CD4-positive, alpha-beta T cell treated with Interleukin-15 for 1 hour (primary cell): Measurements from ENCODE around the gene PKNOX2.

Source experiments
- DNase-seq: peaks from one replicate; pipeline ENCODE4 v3.0.0-alpha.2; 2020

Gene PKNOX2

DNA sequence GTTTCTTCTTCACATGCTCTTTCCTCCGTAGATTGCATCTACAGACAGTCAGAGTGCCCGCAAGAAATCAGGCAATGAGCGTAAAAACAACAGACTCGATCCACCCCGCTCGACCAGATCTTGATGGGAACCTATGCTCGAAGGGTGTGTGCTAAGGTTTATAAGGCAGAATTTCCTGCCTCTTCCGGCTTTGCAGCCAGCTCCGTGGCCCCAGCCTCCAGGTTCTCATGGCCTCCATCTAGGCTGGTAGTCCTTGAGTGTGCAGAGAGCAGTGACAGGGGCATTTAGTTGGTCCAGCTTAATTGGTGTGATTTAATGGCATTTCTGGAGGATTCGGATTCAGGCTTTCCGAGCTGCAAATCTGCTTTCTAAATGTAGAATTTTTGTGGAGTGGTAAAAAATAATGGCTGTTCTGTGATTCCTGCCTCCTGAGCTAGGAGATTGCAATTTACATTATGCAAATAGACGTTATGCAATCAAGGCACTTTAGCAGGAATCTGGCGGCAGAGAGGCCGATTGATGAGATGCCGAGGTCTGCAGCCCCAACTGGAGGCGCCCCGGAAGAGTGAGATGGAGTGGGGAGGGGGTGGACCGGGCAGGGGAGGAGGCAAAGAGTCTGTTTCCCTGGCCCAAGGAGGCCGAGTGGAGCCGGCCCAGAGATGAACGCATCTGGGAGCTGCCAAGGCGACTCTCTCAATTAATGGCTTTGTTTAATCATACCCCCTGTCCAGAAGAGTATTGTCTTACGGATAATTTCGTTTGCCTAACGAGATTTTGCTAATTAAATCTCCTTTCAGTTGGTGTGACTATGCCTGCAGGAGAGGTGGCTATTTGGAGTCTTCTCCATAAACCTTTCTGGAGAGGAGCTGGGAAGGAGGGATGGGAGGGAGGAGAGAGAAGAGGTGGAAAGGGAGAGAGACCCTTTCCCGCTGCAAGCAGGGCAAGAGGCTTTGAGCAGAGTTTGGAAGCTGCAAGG lies 75.3 kb downstream of the PKNOX2 start:
- DNase-seq, result no peak

DNA sequence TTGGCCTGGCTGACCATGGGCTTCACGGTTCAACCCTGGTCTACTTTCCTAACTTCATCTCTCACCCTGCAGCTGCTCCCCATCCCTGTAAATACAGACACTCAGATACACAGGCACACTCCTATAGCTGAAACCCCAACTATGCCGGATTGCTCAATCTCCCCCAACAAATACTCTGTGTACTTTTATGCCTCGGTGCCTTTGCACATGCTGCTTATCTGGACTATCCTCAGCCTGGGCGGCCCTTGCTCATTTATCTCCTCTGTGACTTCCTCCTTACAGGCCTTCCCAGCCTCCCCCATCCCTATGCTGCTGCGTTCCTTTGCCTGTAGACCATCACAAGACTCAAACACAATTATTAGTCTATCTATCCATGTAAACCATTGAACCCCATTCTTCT lies 76.6 kb downstream of the PKNOX2 start:
- no peak for DNase-seq

DNA sequence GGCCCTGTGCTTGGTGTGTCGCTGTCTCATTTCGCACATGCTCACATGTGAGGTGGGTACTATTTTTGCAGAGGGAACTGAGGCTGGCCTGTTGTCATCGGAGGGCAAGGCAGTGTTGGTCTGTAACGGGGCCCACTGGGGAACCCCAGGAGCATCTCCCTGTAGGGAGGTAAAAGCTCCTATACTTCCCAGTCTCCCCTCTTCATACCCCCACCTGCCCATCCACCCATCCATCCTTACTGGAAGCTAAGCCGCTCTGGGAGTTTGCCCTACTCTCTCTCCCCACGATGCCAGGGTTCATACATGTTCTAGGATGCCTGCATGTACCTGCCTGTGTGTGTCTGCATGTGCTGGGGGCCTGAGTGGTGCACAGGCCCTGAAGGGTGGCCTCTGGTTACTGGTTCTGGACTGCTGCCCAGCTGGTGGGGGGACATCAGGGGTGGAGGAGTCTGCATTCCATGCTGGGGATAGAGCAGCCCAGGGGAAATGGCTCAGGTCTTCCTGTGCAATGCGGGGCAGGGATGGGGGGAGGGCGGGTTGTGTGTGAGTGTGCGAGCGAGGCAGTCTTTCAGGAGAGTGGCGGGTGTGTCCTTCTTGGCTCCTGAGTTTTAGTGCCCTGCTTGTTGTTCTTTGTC lies 77.7 kb downstream of the PKNOX2 start:
- no peak for DNase-seq

DNA sequence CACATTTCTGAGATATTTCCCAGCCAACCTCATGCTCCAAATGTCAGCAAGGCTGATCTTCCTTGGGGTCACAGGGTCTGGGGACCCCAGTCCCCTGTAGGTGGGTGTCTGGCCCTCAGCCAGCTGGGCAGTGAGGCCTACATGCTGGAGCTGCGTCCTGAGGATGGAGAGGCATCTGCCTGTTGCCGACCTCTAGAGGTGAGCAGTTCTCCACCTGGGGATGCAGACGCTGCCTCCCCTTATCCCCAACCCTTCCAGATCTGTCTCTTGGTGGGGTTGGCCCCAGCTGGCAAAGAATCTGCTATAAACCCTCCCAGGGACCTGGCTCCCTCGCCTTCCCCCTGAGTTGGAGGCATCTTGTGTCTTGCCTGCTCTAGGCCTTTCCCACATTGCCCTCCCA lies 79.6 kb downstream of the PKNOX2 start:
- no peak for DNase-seq

DNA sequence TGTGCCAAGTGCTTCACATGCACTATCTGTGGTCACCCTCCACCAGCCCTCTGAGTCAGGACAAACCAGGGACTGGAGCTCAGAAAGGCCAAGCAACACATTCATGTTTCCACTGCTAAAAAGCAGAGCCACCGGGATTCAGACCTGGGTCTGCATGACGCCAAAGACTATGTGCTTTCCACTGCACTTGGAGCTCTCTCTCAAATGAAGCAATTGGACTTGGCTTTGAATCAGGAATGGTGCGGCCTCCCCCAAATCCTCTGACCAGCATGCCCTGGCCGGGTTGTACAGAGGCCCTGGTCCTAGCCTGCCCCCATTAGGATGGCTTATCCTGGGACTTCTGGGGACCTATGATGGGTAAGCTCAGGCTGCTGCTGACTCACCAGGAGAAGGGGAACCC lies 80.7 kb downstream of the PKNOX2 start:
- no peak for DNase-seq

DNA sequence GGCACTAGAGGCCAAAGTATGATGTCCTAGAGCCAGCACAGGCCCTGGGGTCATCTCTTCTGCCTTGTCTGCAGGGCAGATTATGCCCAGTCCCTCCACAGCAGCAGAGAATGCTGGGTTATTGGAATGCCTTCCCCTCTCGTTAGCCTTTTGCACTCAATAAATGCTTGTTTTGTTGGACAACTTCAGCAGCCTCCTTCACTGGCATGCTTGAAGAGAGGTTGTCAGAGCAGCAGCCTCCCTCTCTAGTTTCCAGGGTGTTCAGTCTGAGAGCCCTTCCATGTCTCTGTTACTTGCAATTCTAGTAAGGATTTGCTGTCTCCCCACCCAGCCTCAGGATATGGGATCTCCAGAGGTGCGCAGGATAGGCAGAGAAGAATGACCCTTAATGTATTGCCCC lies 82.9 kb downstream of the PKNOX2 start:
- no peak for DNase-seq

DNA sequence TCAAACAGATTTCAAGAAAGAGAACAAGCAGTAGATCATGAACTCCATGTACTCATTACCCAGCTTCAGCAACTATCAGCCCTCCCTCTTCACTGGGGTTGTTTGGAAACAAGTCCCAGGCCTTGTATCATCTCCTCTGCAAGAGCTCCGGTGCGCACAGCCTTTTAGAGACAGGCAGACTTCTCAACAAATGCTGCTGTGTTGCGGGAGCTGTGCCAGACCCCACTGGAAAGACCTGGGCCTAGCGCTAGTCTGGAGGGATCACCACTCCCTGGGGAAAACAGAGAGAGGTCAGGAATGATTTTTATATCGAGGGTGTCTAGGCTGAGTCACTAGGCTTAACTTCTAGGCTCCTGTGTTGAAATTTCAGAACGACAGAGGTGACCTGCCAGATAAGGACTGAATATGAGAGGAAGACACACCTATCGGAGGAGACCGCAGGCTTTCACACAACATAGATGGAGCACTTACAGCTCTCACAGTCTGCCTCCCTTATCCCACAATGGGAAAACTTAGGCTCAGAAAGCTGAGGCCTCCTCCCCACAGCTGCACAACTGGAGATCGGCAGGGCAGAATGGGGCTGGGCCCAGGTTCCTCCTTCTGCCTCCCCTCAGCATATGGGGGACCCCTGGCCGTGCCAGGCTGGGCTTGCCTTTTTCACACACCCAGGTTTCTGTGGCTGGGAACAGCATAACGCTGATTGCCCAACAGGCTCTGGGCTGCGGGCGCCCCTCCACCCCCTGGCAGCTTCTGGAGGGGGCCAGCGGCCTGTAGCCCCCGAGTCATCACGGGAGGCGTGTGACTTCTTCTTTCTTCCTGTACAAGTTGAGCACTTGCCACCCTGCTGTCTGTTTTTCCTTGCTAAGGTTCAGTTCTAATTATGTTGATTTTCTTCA lies 86.0 kb downstream of the PKNOX2 start:
- DNase-seq, result no peak

DNA sequence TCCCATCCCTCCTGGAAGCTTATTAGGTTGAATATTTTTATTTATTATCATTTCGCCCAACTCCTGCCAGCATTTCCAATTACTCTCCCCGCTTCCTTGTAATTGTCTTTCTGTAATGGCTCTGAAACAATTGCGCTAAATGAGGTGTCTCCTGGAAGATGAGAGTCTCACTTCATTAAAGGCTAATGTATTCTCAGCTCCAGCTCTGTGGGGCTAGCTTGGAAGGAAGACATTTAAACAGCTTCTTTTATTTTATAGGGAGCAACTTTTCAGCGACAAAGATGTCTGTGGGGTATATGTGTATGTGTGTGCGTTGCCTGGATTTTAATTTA lies 86.6 kb downstream of the PKNOX2 start:
- DNase-seq, result no peak

DNA sequence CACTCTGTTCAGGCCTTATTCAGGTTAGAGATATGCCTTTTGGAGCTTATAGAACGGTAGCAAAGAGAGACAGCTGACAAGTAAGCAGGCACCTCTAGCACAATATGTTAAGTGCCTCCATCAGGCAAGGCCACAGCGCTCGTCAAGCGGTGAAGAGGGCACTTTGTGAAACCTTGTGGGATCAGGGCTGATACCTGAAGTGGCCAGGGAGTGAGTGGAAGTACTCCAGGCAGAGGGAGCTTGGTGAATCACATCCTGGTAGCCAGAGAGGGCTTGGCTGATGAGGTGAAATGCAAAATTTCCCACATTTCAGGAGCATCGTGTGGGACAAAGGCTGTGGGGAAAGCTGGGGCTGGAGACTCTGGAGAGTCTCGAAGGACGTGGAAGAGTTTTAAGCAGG lies 87.4 kb downstream of the PKNOX2 start:
- DNase-seq, result no peak

DNA sequence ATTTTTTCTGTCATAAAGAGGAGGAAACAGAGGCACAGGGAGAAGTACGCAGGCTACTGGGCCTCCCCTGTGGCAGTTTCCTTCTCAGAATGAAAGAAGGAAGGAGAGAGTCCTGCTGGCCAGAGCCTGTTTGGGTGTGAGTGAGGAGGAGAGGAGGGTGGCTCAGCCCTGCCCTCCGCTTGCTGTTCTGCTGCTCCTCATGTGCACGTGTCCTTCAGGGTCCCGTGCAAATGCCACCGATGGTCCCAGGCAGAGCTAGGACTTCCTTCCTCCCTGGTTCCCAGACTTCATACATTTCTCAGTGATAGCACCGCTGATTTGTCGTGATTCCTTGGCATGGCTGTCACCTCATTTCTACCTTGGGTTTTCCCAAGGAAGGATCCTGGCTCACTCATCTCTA lies 88.7 kb downstream of the PKNOX2 start:
- no peak for DNase-seq

DNA sequence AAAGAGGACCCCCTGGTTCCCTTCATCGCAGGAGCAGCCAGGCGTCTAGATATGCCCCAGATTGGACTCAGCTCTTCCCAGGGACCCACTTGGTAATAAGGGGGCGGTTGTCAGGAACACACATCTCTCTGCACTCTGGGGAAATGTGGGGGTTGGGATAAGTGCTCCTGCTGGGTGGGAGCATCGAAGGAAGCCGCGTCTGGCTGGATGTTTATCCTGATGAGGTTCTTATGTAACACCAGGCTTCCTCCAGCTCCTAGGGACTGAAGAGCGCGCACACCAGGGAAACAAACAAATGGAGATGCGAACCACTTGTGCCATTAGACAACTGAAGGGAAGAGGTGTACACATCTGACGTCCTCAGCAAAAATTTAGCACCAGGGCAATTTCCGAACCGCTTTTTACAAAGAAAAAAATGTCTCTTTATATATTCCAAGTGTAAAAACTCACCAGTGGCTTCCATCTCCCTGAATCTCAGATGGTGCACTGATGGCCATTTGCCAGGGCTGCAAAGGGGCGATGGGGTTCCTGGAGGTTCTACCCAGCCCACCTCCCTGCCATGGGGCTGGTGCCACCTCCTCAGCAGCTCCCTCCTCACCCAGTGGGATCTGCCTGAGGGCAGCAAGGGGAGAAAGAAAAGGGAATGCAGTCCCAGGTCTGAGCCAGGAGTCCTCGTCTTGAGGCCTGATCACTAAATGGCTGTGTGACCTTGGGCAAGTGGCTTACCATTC lies 89.4 kb downstream of the PKNOX2 start:
- no peak for DNase-seq

DNA sequence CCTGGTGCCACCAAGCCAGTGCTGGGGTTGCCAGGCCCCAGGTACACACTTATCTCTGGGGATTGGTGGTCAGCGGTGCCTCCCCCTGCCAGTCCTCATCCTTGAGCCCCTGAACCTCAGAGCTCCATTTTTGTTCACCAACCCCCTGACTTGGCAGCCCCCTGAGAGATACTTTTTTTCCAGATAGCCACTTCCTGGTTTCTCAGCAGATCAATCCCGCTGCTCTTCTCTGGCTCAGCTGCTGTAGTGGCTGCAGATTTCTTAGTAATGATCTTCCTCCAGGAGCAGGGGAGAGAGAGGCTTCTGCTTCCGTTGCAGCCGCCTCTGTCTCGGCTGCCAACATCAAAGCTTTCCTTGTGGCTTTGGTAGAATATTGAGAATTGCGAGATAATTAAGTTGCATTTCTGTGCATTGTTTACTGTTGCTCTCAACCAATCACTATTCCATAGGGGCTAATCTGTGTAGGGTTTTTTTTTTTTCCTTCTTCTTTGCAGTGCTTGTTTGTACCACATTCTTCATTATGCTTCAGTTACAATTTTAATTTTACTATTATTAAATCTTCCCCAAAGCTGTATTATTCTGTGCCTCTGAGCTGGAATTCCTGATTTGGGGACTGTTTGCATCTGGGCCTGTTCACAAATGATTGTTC lies 92.1 kb downstream of the PKNOX2 start:
- no peak for DNase-seq

DNA sequence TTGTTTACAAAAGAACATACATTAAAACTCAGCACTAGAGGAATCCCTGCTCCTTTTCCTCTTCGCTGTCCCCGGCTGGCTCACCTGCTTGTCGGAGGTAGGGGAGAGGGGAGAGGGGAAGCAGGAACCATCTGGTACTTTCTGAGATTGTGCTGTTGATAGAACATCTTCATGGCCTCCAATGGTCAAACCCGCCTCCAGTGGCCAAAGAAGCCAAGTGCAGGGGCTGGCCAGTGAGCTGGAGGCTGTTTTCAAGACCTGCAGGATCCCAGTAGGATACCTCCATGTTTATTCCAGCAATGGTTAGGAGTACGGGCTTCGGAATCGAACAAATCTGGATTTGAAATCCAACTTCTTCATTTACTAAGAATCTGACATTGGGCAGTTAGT lies 92.6 kb downstream of the PKNOX2 start:
- DNase-seq, result no peak

DNA sequence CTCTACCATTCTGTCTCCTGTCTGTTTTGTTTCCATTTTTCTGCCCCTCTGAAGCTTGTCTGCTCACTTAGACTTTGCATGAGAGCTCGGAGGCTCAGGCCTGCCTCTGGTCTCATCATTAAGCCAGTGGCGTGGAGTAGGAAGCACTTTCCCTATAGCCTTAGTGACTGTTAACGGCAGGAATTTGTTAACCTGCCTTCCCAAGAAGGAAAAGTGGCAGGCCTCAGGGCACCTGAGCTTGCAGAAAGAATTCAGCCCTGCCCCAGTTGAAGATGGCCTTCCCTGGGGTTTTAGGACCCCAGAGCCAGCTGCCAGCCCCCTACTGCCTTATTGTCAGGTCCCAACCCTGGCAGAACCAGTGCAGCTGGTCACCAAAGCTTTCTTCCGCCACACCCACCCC lies 93.2 kb downstream of the PKNOX2 start:
- DNase-seq, result no peak

DNA sequence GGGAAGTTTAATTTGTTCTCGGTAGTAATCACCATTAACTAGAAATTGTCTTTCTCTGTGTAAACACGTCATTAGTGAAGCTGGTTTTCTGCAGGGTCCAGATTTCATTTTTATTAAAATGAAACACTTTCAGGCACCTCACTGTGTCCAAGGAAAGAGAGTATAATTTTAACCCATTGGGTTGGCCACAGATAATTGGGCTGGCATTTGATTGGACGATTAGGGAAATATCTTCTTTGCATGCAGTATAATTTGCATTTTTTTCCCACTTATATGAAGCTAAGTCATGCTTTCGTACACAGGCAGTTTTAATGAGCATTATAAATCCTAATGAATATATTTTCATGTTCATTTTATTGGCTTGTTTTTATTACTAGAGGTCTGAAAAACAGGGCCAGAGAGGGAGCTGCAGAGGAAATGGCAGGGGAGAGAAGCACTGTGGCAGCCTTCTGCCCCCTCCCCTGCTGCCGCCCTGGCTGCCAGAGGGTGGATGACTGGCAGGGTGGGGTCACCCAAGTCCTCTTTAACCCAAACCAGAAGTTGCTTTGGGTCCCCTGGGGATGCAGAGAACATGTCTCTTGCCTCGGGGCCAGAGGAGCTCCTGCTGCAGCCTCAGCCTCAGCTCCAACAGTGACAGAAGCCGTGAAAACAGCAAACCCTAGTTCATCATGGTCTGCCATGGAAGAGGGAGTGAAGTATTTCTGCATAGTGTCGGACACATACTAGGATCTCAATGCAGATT lies 93.9 kb downstream of the PKNOX2 start:
- no peak for DNase-seq

DNA sequence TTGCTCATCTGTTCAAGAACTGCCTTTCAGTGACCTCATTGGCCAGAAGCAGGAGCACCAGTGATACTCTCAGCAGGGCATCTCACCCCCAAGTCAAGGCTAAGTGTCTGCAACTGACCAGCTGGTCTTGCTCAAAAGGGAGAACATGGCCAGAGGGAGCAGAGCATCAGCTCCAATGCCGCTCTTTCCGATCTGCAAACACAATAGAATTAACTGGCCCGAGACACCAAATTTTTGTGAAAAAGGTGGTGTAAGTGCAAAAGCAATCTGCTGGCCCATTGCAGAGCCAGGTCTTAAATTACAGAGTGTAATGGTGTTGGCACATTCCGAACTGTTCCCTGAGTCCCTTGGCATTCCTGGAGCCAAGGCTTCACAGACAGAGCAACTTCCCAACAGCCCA lies 97.0 kb downstream of the PKNOX2 start:
- DNase-seq, result no peak

DNA sequence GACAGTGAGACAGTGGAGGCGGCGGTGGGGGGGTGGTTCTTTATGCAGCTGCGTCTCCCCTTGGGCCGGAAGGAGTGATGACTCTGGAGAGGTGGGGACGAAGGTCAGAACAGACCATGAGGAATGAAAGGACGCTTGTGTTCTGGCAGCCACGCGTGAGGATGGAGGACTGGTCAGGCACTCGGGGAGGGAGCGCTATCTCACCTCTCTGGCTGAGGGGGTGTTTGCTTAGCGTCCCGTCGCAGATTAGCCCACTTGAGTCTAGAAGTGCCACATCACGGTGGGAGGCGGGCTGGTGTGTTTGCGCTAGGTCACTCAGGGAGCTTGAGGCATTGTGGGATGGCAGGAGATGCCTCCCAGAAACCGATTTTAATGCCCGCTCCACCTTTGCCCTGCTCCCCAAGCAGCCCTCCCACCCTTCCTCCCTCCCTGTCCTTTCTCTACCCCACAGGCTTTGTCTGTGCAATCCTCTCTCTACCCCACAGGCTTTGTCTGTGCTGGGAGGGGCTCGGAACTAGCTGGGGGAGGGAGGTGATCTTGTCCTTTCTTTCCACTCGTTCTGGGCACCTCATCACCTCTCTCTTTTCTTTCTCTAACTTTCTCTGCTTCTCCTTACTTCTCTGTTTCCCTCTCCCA lies 97.8 kb downstream of the PKNOX2 start:
- DNase-seq, result no peak

DNA sequence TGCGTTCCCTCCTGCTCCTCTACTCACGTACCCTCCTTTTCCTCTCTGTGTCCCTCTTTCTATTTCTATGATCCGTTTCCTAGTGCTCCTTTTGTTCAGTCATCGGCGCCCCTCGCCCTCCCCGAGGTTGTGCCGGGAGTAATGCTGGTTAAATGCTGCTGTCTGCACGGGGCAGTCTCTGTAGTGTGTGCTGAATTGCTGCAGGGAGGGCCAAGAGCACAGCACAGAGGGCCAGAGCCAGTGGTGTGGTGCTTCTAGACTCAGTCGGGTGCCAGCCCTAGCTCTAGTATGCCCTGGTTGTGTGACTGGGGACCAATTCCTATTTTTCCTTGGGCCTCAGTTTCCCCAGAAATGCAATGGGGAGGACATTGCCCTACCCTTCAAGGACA lies 98.3 kb downstream of the PKNOX2 start:
- no peak for DNase-seq

DNA sequence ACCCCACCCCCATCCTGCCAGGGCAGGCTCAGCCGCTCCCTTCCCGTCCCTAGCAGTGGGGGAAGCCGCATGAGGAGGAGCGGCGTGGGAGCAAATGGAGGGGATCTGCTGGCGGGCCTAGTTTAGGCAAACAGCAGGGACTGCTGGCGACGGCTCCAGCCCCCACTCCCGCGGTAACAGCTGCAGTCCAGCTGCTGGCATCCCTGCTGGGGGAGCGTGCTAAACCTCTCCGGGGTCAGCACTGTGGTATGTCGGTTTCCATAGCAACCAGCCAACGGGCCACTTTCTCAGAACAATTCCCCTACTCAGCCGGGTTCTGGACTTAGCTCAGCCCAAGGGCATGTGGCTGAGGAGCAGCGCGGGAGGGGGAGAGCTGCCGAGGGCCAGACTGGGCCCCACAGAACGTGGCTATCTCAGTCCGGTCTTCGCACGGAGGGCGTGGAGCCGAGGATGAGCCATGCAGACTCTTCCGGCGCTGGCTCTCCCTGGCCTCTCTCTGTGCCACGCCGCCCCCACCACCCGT lies 98.8 kb downstream of the PKNOX2 start:
- DNase-seq, result no peak

DNA sequence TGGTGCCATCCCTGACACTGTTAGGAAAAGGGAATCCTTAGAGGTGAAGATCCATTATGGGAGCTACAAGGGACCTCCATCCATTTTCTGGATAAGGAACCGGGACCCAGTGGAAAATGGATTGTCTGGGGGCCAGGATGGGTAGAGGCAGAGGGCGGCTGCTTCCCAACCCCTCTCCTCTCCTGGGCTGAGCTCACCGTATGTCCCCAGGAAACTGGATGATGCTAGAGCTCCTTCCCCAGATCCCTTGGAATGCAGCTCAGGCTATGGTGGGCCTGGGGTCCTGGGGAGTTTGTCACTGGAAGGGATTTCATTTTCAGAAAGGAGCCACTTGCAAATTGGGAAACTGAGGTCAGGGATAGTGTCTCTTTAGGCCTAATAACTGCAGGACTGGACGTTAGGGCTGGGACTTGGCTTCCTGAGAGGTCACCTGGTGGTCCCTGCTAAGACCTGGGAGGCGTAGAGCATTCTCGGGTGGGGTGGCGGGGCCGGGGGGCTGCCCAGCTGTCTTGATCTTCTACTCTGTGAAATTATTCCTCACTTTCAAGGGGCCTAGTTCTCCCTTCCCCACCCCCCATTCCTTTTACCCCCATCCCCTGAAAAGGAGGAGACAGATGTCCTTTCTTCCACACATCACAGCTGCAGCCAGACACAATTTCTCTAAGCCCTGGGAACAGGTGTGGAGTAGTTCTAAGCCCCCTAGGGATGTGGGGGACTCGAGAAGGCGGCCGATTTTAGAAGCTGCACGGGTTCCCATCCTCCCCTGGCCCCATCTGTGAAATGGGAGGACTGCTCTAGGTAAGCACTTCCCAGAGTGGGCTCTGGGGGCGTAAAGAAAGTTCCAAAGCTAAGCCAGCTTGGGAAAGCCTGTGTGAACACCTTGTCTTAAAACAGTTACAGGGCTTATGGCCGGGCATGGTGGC lies 99.8 kb downstream of the PKNOX2 start:
- no peak for DNase-seq
